Central memory CD8-positive, alpha-beta T cell (primary cell): ENCODE results near the gene BMP2K.
A peak's percentile ranks its signal among the peaks of the same experiment; 100 is the strongest.
"Not testable (repeated sequence)": the region's sequence is repeated elsewhere in the genome, so short reads cannot be mapped to it uniquely, and the experiment has no call there.

Source experiments
- ATAC-seq: fragments of 150-1000 bp; cut with Tn5 transposase; replicated peaks from 2 replicates; pipeline ENCODE4 v1.10.0; 2022; ENCODE audit warnings: mild to moderate bottlenecking, moderate FRiP score, moderate number of reproducible peaks; ENCODE audit not compliant: poor library complexity, severe bottlenecking; ENCODE audit errors: extremely low read depth
- DNase-seq, 2 donors: peaks; one replicate each; pipeline ENCODE4 v3.0.0; 2021; ENCODE audit warnings: low spot score in 2 of 2
- H3K27ac Mint-ChIP-seq: one replicate; pipeline ENCODE4 v1.8.0; 2022; ENCODE audit warnings: low read depth, mild to moderate bottlenecking, moderate library complexity, mixed read lengths
- H3K27me3 Mint-ChIP-seq: one replicate; pipeline ENCODE4 v1.8.0; 2022; ENCODE audit warnings: mixed read lengths
- H3K36me3 Mint-ChIP-seq: one replicate; pipeline ENCODE4 v1.8.0; 2022; ENCODE audit warnings: mild to moderate bottlenecking, moderate library complexity, mixed read lengths; ENCODE audit not compliant: insufficient read depth
- H3K4me1 Mint-ChIP-seq: one replicate; pipeline ENCODE4 v1.8.0; 2022; ENCODE audit warnings: mixed read lengths
- H3K4me3 Mint-ChIP-seq: one replicate; pipeline ENCODE4 v1.8.0; 2022; ENCODE audit warnings: mild to moderate bottlenecking, moderate library complexity, mixed read lengths
- H3K9me3 Mint-ChIP-seq: one replicate; pipeline ENCODE4 v1.8.0; 2022; ENCODE audit warnings: mixed read lengths

The BMP2K gene

GRCh38 chr4:78809295-78809694 is 33.1 kb downstream of the BMP2K start:
- ATAC-seq (no peak), DNase-seq (no peak)
- no peak overlapping the region for H3K27ac Mint-ChIP-seq
- no peak overlapping the region for H3K4me3 Mint-ChIP-seq
- H3K36me3 Mint-ChIP-seq: peaks cover 2% of the 10 kb centered on the region
- H3K4me1 Mint-ChIP-seq: peaks cover 15% of the 10 kb centered on the region
- H3K27me3 Mint-ChIP-seq: no peaks in the 10 kb centered on the region
- H3K9me3 Mint-ChIP-seq: peaks cover 3% of the 10 kb centered on the region

- H3K27ac Mint-ChIP-seq: no peak overlapping the region
- ATAC-seq: no peak
- H3K4me1 Mint-ChIP-seq: peaks cover 15% of the 10 kb centered on the region
- H3K36me3 Mint-ChIP-seq: peaks cover 2% of the 10 kb centered on the region
- no peak for DNase-seq
- peaks cover 5% of the 10 kb centered on the region for H3K9me3 Mint-ChIP-seq
- no peak overlapping the region for H3K4me3 Mint-ChIP-seq
- H3K27me3 Mint-ChIP-seq: no peaks in the 10 kb centered on the region
These were observed 34.0 kb downstream of the BMP2K start for GRCh38 chr4:78809928-78810835.

GRCh38 chr4:78811034-78811433 is 34.9 kb downstream of the BMP2K start:
- no peak overlapping the region for H3K4me3 Mint-ChIP-seq
- peaks cover 2% of the 10 kb centered on the region for H3K36me3 Mint-ChIP-seq
- no peak overlapping the region for H3K27ac Mint-ChIP-seq
- no peak for DNase-seq
- ATAC-seq: no peak
- H3K4me1 Mint-ChIP-seq: peaks cover 15% of the 10 kb centered on the region
- H3K27me3 Mint-ChIP-seq: no peaks in the 10 kb centered on the region
- peaks cover 5% of the 10 kb centered on the region for H3K9me3 Mint-ChIP-seq

GRCh38 chr4:78818530-78819079 is 42.5 kb downstream of the BMP2K start:
- no peak overlapping the region for H3K27ac Mint-ChIP-seq

GRCh38 chr4:78824001-78824400 is 47.9 kb downstream of the BMP2K start:
- H3K9me3 Mint-ChIP-seq: no peaks in the 10 kb centered on the region
- H3K36me3 Mint-ChIP-seq: peaks cover 6% of the 10 kb centered on the region
- no peak overlapping the region for H3K27ac Mint-ChIP-seq
- DNase-seq (no peak), ATAC-seq (no peak)
- H3K4me1 Mint-ChIP-seq: no peaks in the 10 kb centered on the region
- no peak overlapping the region for H3K4me3 Mint-ChIP-seq
- no peaks in the 10 kb centered on the region for H3K27me3 Mint-ChIP-seq

More at GRCh38 chr4:78818530-78819079, 42.5 kb downstream of the BMP2K start:
- ATAC-seq: no peak
- Mint-ChIP-seq H3K4me1 (peaks cover 3% of the 10 kb centered on the region), H3K27me3 (no peaks in the 10 kb centered on the region), H3K36me3 (peaks cover 2% of the 10 kb centered on the region), H3K4me3 (no peak overlapping the region), H3K9me3 (peaks cover 5% of the 10 kb centered on the region)
- no peak for DNase-seq

GRCh38 chr4:78827191-78827590 is 51.0 kb downstream of the BMP2K start:
- no peaks in the 10 kb centered on the region for H3K9me3 Mint-ChIP-seq
- no peak for DNase-seq
- no peak overlapping the region for H3K27ac Mint-ChIP-seq
- no peaks in the 10 kb centered on the region for H3K4me1 Mint-ChIP-seq
- no peaks in the 10 kb centered on the region for H3K27me3 Mint-ChIP-seq
- no peak overlapping the region for H3K4me3 Mint-ChIP-seq
- peaks cover 9% of the 10 kb centered on the region for H3K36me3 Mint-ChIP-seq
- no peak for ATAC-seq

- ATAC-seq (no peak), DNase-seq (no peak)
- no peaks in the 10 kb centered on the region for H3K27me3 Mint-ChIP-seq
- H3K27ac Mint-ChIP-seq: peak overlapping the region; percentile 26
- H3K9me3 Mint-ChIP-seq: no peaks in the 10 kb centered on the region
- H3K4me1 Mint-ChIP-seq: no peaks in the 10 kb centered on the region
- peaks cover 10% of the 10 kb centered on the region for H3K36me3 Mint-ChIP-seq
- no peak overlapping the region for H3K4me3 Mint-ChIP-seq
These were observed 53.1 kb downstream of the BMP2K start for GRCh38 chr4:78829296-78829695.

- not testable (repeated sequence) for H3K27me3 Mint-ChIP-seq, ATAC-seq, H3K36me3 Mint-ChIP-seq, H3K4me3 Mint-ChIP-seq, DNase-seq, H3K27ac Mint-ChIP-seq, H3K9me3 Mint-ChIP-seq, H3K4me1 Mint-ChIP-seq
These were observed 63.5 kb downstream of the BMP2K start for GRCh38 chr4:78839676-78840075.

GRCh38 chr4:78840286-78840685 is 64.1 kb downstream of the BMP2K start:
- not testable (repeated sequence) for H3K27ac Mint-ChIP-seq, DNase-seq, H3K27me3 Mint-ChIP-seq, H3K4me1 Mint-ChIP-seq, H3K4me3 Mint-ChIP-seq, H3K9me3 Mint-ChIP-seq, H3K36me3 Mint-ChIP-seq, ATAC-seq

- H3K4me1 Mint-ChIP-seq: no peaks in the 10 kb centered on the region
- no peak overlapping the region for H3K27ac Mint-ChIP-seq
- no peaks in the 10 kb centered on the region for H3K27me3 Mint-ChIP-seq
- no peak for ATAC-seq
- H3K4me3 Mint-ChIP-seq: no peak overlapping the region
- no peaks in the 10 kb centered on the region for H3K9me3 Mint-ChIP-seq
- no peaks in the 10 kb centered on the region for H3K36me3 Mint-ChIP-seq
- no peak for DNase-seq
These were observed 69.3 kb downstream of the BMP2K start for GRCh38 chr4:78845472-78845871.

GRCh38 chr4:78846258-78846657 is 70.1 kb downstream of the BMP2K start:
- no peaks in the 10 kb centered on the region for H3K4me1 Mint-ChIP-seq
- no peak overlapping the region for H3K27ac Mint-ChIP-seq
- DNase-seq (no peak), ATAC-seq (no peak)
- H3K4me3 Mint-ChIP-seq: no peak overlapping the region
- no peaks in the 10 kb centered on the region for H3K27me3 Mint-ChIP-seq
- no peaks in the 10 kb centered on the region for H3K9me3 Mint-ChIP-seq
- peaks cover 2% of the 10 kb centered on the region for H3K36me3 Mint-ChIP-seq

- Mint-ChIP-seq H3K4me3 (no peak overlapping the region), H3K36me3 (peaks cover 1% of the 10 kb centered on the region), H3K27ac (no peak overlapping the region), H3K27me3 (no peaks in the 10 kb centered on the region), H3K4me1 (peaks cover 6% of the 10 kb centered on the region), H3K9me3 (no peaks in the 10 kb centered on the region)
- DNase-seq (no peak), ATAC-seq (no peak)
These were observed 86.2 kb downstream of the BMP2K start for GRCh38 chr4:78862314-78862737.

GRCh38 chr4:78863254-78863869 is 87.2 kb downstream of the BMP2K start:
- peaks cover 6% of the 10 kb centered on the region for H3K4me1 Mint-ChIP-seq
- DNase-seq (no peak), ATAC-seq (no peak)
- H3K27ac Mint-ChIP-seq: no peak overlapping the region
- H3K9me3 Mint-ChIP-seq: no peaks in the 10 kb centered on the region
- H3K36me3 Mint-ChIP-seq: peaks cover 1% of the 10 kb centered on the region
- H3K27me3 Mint-ChIP-seq: no peaks in the 10 kb centered on the region
- H3K4me3 Mint-ChIP-seq: no peak overlapping the region
